KMS-11 (cell line): ENCODE results near the gene SOX2.

Source experiments
- H2AFZ ChIP-seq: fragments of 200-600 bp; sonication (generic); 2 replicates; pipeline ENCODE4 v1.6.1; 2016; ENCODE audit warnings: antibody characterized with exemption, mixed run types, low read depth
- H3K27ac ChIP-seq: fragments of 200-600 bp; sonication (generic); 2 replicates; pipeline ENCODE4 v1.6.1; 2016; ENCODE audit warnings: mild to moderate bottlenecking, mixed run types
- H3K27me3 ChIP-seq: fragments of 200-600 bp; sonication (generic); 2 replicates; pipeline ENCODE4 v1.6.1; 2017; ENCODE audit warnings: mild to moderate bottlenecking, low read depth, mixed run types, moderate library complexity; ENCODE audit not compliant: insufficient read depth
- H3K36me3 ChIP-seq: fragments of 200-600 bp; sonication (generic); 2 replicates; pipeline ENCODE4 v1.6.1; 2017; ENCODE audit warnings: mild to moderate bottlenecking, mixed run types; ENCODE audit not compliant: insufficient read depth
- H3K4me1 ChIP-seq: fragments of 200-600 bp; sonication (generic); 2 replicates; pipeline ENCODE4 v1.6.1; 2016; ENCODE audit warnings: mild to moderate bottlenecking, low read depth, mixed run types; ENCODE audit not compliant: poor library complexity, severe bottlenecking
- H3K4me2 ChIP-seq: fragments of 200-600 bp; sonication (generic); 2 replicates; pipeline ENCODE4 v1.7.0; 2016; ENCODE audit warnings: mild to moderate bottlenecking, mixed run types
- H3K4me3 ChIP-seq: fragments of 200-600 bp; sonication (generic); IDR thresholded peaks from 2 replicates; pipeline ENCODE4 v1.6.1; 2017; ENCODE audit warnings: low read depth, low read length, mixed read lengths; ENCODE audit not compliant: insufficient read depth
- H3K79me2 ChIP-seq: fragments of 200-600 bp; sonication (generic); 2 replicates; pipeline ENCODE4 v1.6.1; 2016; ENCODE audit warnings: low read depth, mixed run types; ENCODE audit not compliant: insufficient read depth
- H3K9ac ChIP-seq: fragments of 200-600 bp; sonication (generic); 2 replicates; pipeline ENCODE4 v1.6.1; 2016; ENCODE audit warnings: mild to moderate bottlenecking, mixed run types
- H4K20me1 ChIP-seq: fragments of 200-600 bp; sonication (generic); 2 replicates; pipeline ENCODE4 v1.6.1; 2016; ENCODE audit warnings: mild to moderate bottlenecking, mixed run types; ENCODE audit not compliant: insufficient read depth
- TF ChIP-seq, protein P1 (sequence below): fragments of 200-600 bp; sonication (generic); conservative IDR thresholded peaks from 2 replicates; pipeline ENCODE4 v1.6.1; 2017; ENCODE audit warnings: low read depth, mild to moderate bottlenecking, antibody characterized with exemption, low read length, moderate library complexity, mixed read lengths

The SOX2 gene

GRCh38 chr3:181713280-181713647 is 1.5 kb downstream of the SOX2 start:
- peaks cover 46% of the 10 kb centered on the region for H3K79me2 ChIP-seq
- TF ChIP-seq, protein P1, sequence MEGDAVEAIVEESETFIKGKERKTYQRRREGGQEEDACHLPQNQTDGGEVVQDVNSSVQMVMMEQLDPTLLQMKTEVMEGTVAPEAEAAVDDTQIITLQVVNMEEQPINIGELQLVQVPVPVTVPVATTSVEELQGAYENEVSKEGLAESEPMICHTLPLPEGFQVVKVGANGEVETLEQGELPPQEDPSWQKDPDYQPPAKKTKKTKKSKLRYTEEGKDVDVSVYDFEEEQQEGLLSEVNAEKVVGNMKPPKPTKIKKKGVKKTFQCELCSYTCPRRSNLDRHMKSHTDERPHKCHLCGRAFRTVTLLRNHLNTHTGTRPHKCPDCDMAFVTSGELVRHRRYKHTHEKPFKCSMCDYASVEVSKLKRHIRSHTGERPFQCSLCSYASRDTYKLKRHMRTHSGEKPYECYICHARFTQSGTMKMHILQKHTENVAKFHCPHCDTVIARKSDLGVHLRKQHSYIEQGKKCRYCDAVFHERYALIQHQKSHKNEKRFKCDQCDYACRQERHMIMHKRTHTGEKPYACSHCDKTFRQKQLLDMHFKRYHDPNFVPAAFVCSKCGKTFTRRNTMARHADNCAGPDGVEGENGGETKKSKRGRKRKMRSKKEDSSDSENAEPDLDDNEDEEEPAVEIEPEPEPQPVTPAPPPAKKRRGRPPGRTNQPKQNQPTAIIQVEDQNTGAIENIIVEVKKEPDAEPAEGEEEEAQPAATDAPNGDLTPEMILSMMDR: no peak
- H3K4me2 ChIP-seq: peak overlapping the region; percentile 68; the same call in 1 of the 2 replicates
- peak overlapping the region; percentile 58; the same call in 1 of the 2 replicates for H2AFZ ChIP-seq
- H3K27me3 ChIP-seq: no peaks in the 10 kb centered on the region
- H3K4me3 ChIP-seq: no peak overlapping the region
- no peaks in the 10 kb centered on the region for H4K20me1 ChIP-seq
- no peaks in the 10 kb centered on the region for H3K36me3 ChIP-seq
- peak overlapping the region; percentile 87 for H3K9ac ChIP-seq
- peak overlapping the region; percentile 86 for H3K27ac ChIP-seq
- peaks cover 24% of the 10 kb centered on the region for H3K4me1 ChIP-seq

- Histone ChIP-seq H3K27me3 (no peaks in the 10 kb centered on the region), H3K36me3 (no peaks in the 10 kb centered on the region), H3K27ac (peak overlapping the region; percentile 86), H3K79me2 (peaks cover 46% of the 10 kb centered on the region), H3K9ac (peak overlapping the region; percentile 87), H4K20me1 (no peaks in the 10 kb centered on the region), H2AFZ (no peak overlapping the region), H3K4me1 (peaks cover 24% of the 10 kb centered on the region), H3K4me2 (peak overlapping the region; percentile 68), H3K4me3 (peak overlapping the region; percentile 0)
- TF ChIP-seq, protein P1: no peak
Observed at GRCh38 chr3:181713676-181714612, 2.2 kb downstream of the SOX2 start.

- H3K27ac ChIP-seq: no peak overlapping the region; the same call in 1 of the 2 replicates
- H3K9ac ChIP-seq: peak overlapping the region; percentile 87; the same call in 1 of the 2 replicates
- no peak overlapping the region for H2AFZ ChIP-seq
- H3K4me1 ChIP-seq: peaks cover 20% of the 10 kb centered on the region
- H3K4me2 ChIP-seq: peak overlapping the region; percentile 68
- peaks cover 46% of the 10 kb centered on the region for H3K79me2 ChIP-seq
- H3K36me3 ChIP-seq: no peaks in the 10 kb centered on the region
- peak overlapping the region; percentile 34 for H3K4me3 ChIP-seq
- no peaks in the 10 kb centered on the region for H4K20me1 ChIP-seq
- TF ChIP-seq, protein P1: no peak
- no peaks in the 10 kb centered on the region for H3K27me3 ChIP-seq
Observed at GRCh38 chr3:181715571-181716340, 4.0 kb downstream of the SOX2 start.

GRCh38 chr3:181716966-181717365 is 5.2 kb downstream of the SOX2 start:
- no peak overlapping the region for H3K27ac ChIP-seq
- H3K79me2 ChIP-seq: peaks cover 46% of the 10 kb centered on the region
- TF ChIP-seq, protein P1: no peak
- H4K20me1 ChIP-seq: no peaks in the 10 kb centered on the region
- H2AFZ ChIP-seq: no peak overlapping the region
- H3K36me3 ChIP-seq: no peaks in the 10 kb centered on the region
- no peak overlapping the region for H3K4me3 ChIP-seq
- H3K4me1 ChIP-seq: peaks cover 16% of the 10 kb centered on the region
- H3K27me3 ChIP-seq: no peaks in the 10 kb centered on the region
- H3K4me2 ChIP-seq: no peak overlapping the region
- H3K9ac ChIP-seq: no peak overlapping the region
